ENCODE measurements around the gene MSMP. TPM values are rescaled to one million over a fixed set of nuclear protein-coding genes. Genes with fewer than 3 reads are reported as not detected.

MSMP gene
- total and polyA plus RNA-seq, 9 of the 15 experiments (the other 6 are each of a cell fraction or from before 2014, with no cell fraction given): 0.60 TPM; not detected in 8

DNA sequence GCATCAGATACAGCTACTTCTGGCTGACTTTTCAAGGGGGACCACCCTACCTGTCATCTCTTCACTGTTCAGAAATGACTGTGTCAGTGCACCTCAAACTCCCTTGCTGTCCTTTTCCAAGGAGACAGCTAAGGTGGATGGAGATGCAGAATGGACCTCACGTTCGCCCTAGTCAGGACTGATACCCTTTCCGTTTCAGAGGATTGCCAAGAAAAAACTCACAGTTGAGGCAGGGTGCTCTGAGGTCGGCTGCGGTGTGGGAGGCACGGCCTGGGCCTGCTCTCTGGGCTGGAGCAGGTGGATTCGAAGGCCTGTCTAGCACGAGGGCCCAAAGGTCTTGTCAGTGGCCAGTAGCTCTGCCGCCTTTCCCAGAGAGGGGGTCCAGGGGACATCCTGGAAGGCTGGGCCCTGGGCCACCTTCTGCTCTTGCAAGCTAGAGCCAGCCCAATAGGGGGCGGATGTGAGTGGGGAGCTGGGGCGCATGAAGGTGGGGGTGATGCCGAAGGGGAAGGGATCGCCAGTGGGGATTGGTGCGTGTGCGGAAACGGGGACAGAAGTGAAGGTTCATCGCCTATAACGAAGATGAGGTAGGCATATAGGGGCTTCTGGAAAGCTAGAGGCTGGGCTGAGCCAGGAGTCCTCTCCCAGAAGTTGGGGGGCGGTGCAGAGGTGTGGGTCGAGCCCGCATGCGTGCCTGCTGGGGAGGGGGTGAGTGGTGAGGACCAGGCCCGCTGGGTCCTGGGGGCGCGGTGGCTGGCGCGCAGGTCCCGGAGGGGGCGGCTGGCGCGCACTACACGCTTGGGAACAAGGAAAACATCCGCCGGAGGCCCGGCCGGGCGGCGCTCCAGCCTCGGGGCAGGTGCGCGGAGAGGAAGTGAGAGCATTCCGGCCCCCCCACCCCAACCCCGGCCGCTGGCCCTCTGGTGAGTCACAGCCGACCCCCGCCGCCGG is 2.5 kb upstream of the MSMP start (continued):
- no peak for TF ChIP-seq ZFP36 (IDR thresholded peaks at IDR 0.05; ENCODE audit: low read depth, low read length, partially characterized antibody)
- TF ChIP-seq, protein P1, sequence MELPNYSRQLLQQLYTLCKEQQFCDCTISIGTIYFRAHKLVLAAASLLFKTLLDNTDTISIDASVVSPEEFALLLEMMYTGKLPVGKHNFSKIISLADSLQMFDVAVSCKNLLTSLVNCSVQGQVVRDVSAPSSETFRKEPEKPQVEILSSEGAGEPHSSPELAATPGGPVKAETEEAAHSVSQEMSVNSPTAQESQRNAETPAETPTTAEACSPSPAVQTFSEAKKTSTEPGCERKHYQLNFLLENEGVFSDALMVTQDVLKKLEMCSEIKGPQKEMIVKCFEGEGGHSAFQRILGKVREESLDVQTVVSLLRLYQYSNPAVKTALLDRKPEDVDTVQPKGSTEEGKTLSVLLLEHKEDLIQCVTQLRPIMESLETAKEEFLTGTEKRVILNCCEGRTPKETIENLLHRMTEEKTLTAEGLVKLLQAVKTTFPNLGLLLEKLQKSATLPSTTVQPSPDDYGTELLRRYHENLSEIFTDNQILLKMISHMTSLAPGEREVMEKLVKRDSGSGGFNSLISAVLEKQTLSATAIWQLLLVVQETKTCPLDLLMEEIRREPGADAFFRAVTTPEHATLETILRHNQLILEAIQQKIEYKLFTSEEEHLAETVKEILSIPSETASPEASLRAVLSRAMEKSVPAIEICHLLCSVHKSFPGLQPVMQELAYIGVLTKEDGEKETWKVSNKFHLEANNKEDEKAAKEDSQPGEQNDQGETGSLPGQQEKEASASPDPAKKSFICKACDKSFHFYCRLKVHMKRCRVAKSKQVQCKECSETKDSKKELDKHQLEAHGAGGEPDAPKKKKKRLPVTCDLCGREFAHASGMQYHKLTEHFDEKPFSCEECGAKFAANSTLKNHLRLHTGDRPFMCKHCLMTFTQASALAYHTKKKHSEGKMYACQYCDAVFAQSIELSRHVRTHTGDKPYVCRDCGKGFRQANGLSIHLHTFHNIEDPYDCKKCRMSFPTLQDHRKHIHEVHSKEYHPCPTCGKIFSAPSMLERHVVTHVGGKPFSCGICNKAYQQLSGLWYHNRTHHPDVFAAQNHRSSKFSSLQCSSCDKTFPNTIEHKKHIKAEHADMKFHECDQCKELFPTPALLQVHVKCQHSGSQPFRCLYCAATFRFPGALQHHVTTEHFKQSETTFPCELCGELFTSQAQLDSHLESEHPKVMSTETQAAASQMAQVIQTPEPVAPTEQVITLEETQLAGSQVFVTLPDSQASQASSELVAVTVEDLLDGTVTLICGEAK (IDR thresholded peaks at IDR 0.05): peak; percentile 33; the same call in 1 of the 2 replicates
- TF ChIP-seq, protein P1 (CRISPR knock-in tag; IDR thresholded peaks at IDR 0.05): no peak
- TF ChIP-seq TAF1 (IDR thresholded peaks at IDR 0.05; ENCODE audit: control insufficient read depth, extremely low read depth, insufficient read depth, low read length, severe bottlenecking): peak; percentile 37
- TF ChIP-seq YY1 (IDR thresholded peaks at IDR 0.05; ENCODE audit: borderline replicate concordance in 1 of 3, control insufficient read depth in 1 of 3, extremely low read depth in 1 of 3, insufficient read depth in 3 of 3, insufficient read length in 1 of 3, insufficient replicate concordance in 2 of 3, low read depth in 1 of 3, low read length in 2 of 3): peak in 1 of 3 experiments; percentile 3
- peak; percentile 66 for TF ChIP-seq RBM22 (IDR thresholded peaks at IDR 0.05; ENCODE audit: low read depth, low read length, poor library complexity, severe bottlenecking)

Data from K562 (cell line).